SK-N-SH treated with all-trans-retinoic acid at 6 μM for 48 hours (cell line): ENCODE measurements around the gene CTNNA3.

ENCODE experiments used
- ATAC-seq: fragments of 200-7000 bp; cut with Tn5 transposase; 3 replicates; pipeline ENCODE4 v1.9.1; 2020; ENCODE audit warnings: mild to moderate bottlenecking, moderate library complexity
- ARNTL ChIP-seq: fragments of 450-650 bp; formaldehyde crosslinking; IDR thresholded peaks from 2 replicates; pipeline ENCODE4 v1.5.0; 2020; ENCODE audit warnings: low read depth, mild to moderate bottlenecking, moderate library complexity, borderline replicate concordance
- BACH2 ChIP-seq: fragments of 250-450 bp; sonication (Bioruptor Pico); IDR thresholded peaks from 2 replicates; pipeline ENCODE4 v1.9.0; 2021; ENCODE audit warnings: mild to moderate bottlenecking, borderline replicate concordance
- CREB5 ChIP-seq: fragments of 250-450 bp; sonication (Bioruptor Pico); IDR thresholded peaks from 2 replicates; pipeline ENCODE4 v1.5.1; 2020; ENCODE audit warnings: low read depth, mild to moderate bottlenecking, moderate library complexity
- CSDC2 ChIP-seq: fragments of 250-450 bp; sonication (Bioruptor Pico); IDR thresholded peaks from 2 replicates; pipeline ENCODE4 v1.5.0; 2020; ENCODE audit warnings: mild to moderate bottlenecking, moderate library complexity
- CSRNP3 ChIP-seq: fragments of 250-450 bp; sonication (Bioruptor Pico); IDR thresholded peaks from 2 replicates; pipeline ENCODE4 v1.5.1; 2021; ENCODE audit warnings: mild to moderate bottlenecking, moderate library complexity
- ESRRG ChIP-seq: fragments of 250-450 bp; sonication (Bioruptor Pico); IDR thresholded peaks from 2 replicates; pipeline ENCODE4 v1.6.1; 2021; ENCODE audit warnings: mild to moderate bottlenecking
- GLIS3 ChIP-seq: fragments of 250-450 bp; sonication (Bioruptor Pico); IDR thresholded peaks from 2 replicates; pipeline ENCODE4 v1.5.0; 2020; ENCODE audit warnings: mild to moderate bottlenecking, moderate library complexity
- ISL1 ChIP-seq: fragments of 250-450 bp; sonication (Bioruptor Pico); IDR thresholded peaks from 2 replicates; pipeline ENCODE4 v2.1.2; 2022; ENCODE audit warnings: mild to moderate bottlenecking, moderate library complexity
- OSR1 ChIP-seq: fragments of 250-450 bp; sonication (Bioruptor Pico); IDR thresholded peaks from 2 replicates; pipeline ENCODE4 v1.8.0; 2022; ENCODE audit warnings: moderate library complexity, mild to moderate bottlenecking, inconsistent platforms
- PATZ1 ChIP-seq: fragments of 250-450 bp; sonication (Bioruptor Pico); IDR thresholded peaks from 2 replicates; pipeline ENCODE4 v1.8.0; 2020; ENCODE audit warnings: mild to moderate bottlenecking, moderate library complexity, borderline replicate concordance
- POU6F1 ChIP-seq: fragments of 250-450 bp; sonication (Bioruptor Pico); IDR thresholded peaks from 2 replicates; pipeline ENCODE4 v1.8.0; 2021; ENCODE audit warnings: low read depth, mild to moderate bottlenecking, moderate library complexity, borderline replicate concordance
- PPARA ChIP-seq: fragments of 250-450 bp; sonication (Bioruptor Pico); IDR thresholded peaks from 2 replicates; pipeline ENCODE4 v1.5.0; 2020; ENCODE audit warnings: mild to moderate bottlenecking, borderline replicate concordance
- RARB ChIP-seq: fragments of 250-450 bp; sonication (Bioruptor Pico); IDR thresholded peaks from 2 replicates; pipeline ENCODE4 v1.8.0; 2021; ENCODE audit warnings: mild to moderate bottlenecking, moderate library complexity
- SNAI2 ChIP-seq: fragments of 250-450 bp; sonication (Bioruptor Pico); IDR thresholded peaks from 2 replicates; pipeline ENCODE4 v1.5.0; 2020; ENCODE audit warnings: mild to moderate bottlenecking, moderate library complexity
- TCF4 ChIP-seq: fragments of 250-450 bp; sonication (Bioruptor Pico); IDR thresholded peaks from 2 replicates; pipeline ENCODE4 v1.8.0; 2021; ENCODE audit warnings: mild to moderate bottlenecking, moderate library complexity, borderline replicate concordance
- TOX ChIP-seq: fragments of 250-450 bp; sonication (Bioruptor Pico); IDR thresholded peaks from 2 replicates; pipeline ENCODE4 v1.8.0; 2021; ENCODE audit warnings: mild to moderate bottlenecking, moderate library complexity, borderline replicate concordance
- TSHZ2 ChIP-seq: fragments of 250-450 bp; sonication (Bioruptor Pico); IDR thresholded peaks from 2 replicates; pipeline ENCODE4 v1.5.0; 2020; ENCODE audit warnings: mild to moderate bottlenecking, moderate library complexity
- ZC3H10 ChIP-seq: fragments of 250-450 bp; sonication (Bioruptor Pico); IDR thresholded peaks from 2 replicates; pipeline ENCODE4 v1.5.1; 2021; ENCODE audit warnings: mild to moderate bottlenecking, moderate library complexity
- ZFP3 ChIP-seq: fragments of 250-450 bp; sonication (Bioruptor Pico); IDR thresholded peaks from 2 replicates; pipeline ENCODE4 v1.5.0; 2020; ENCODE audit warnings: mild to moderate bottlenecking, moderate library complexity
- ZFP30 ChIP-seq: fragments of 450-650 bp; formaldehyde crosslinking; IDR thresholded peaks from 2 replicates; pipeline ENCODE4 v1.5.0; 2022; ENCODE audit warnings: mild to moderate bottlenecking, moderate library complexity
- ZNF70 ChIP-seq: fragments of 450-650 bp; formaldehyde crosslinking; IDR thresholded peaks from 2 replicates; pipeline ENCODE4 v1.5.0; 2020; ENCODE audit warnings: mild to moderate bottlenecking, moderate library complexity
- ZNF8 ChIP-seq: fragments of 450-650 bp; formaldehyde crosslinking; IDR thresholded peaks from 2 replicates; pipeline ENCODE4 v1.5.0; 2020; ENCODE audit warnings: mild to moderate bottlenecking, moderate library complexity

Gene CTNNA3

GRCh38 chr10:66925373-66925772, 770.6 kb downstream of the CTNNA3 start:
- TF ChIP-seq CSDC2: no peak
- TF ChIP-seq RARB: no peak
- no peak for TF ChIP-seq ZFP30 (CRISPR knock-in tag)
- no peak for TF ChIP-seq TCF4 (CRISPR knock-in tag)
- TF ChIP-seq ZC3H10: no peak
- TF ChIP-seq TOX (CRISPR knock-in tag): no peak
- no peak for TF ChIP-seq PATZ1 (CRISPR knock-in tag)
- TF ChIP-seq GLIS3 (CRISPR knock-in tag): no peak
- no peak for TF ChIP-seq OSR1 (CRISPR knock-in tag)
- ATAC-seq: no peak

GRCh38 chr10:66924674-66925345, 771.2 kb downstream of the CTNNA3 start:
- TF ChIP-seq CSDC2: no peak
- TF ChIP-seq BACH2: no peak
- TF ChIP-seq GLIS3 (CRISPR knock-in tag): no peak
- no peak for TF ChIP-seq OSR1 (CRISPR knock-in tag)
- no peak for TF ChIP-seq CREB5 (CRISPR knock-in tag)
- TF ChIP-seq ZNF70 (CRISPR knock-in tag): no peak
- no peak for TF ChIP-seq ESRRG (CRISPR knock-in tag)
- TF ChIP-seq TCF4 (CRISPR knock-in tag): no peak
- TF ChIP-seq ISL1 (CRISPR knock-in tag): no peak
- TF ChIP-seq TSHZ2 (CRISPR knock-in tag): no peak
- no peak for TF ChIP-seq ZNF8 (CRISPR knock-in tag)
- TF ChIP-seq PATZ1 (CRISPR knock-in tag): no peak
- TF ChIP-seq ARNTL (CRISPR knock-in tag): no peak
- no peak for TF ChIP-seq ZFP3 (CRISPR knock-in tag)
- TF ChIP-seq SNAI2 (CRISPR knock-in tag): no peak
- no peak for TF ChIP-seq RARB
- TF ChIP-seq POU6F1: no peak
- no peak for TF ChIP-seq PPARA (CRISPR knock-in tag)
- no peak for TF ChIP-seq TOX (CRISPR knock-in tag)
- no peak for ATAC-seq

GRCh38 chr10:66919248-66919647, 776.7 kb downstream of the CTNNA3 start:
- no peak for ATAC-seq

More at GRCh38 chr10:66919248-66919647, 776.7 kb downstream of the CTNNA3 start:
- TF ChIP-seq CSRNP3 (CRISPR knock-in tag): no peak
- no peak for TF ChIP-seq CSDC2
- no peak for TF ChIP-seq TCF4 (CRISPR knock-in tag)
- TF ChIP-seq ZNF8 (CRISPR knock-in tag): no peak
- TF ChIP-seq ZNF70 (CRISPR knock-in tag): no peak
- no peak for TF ChIP-seq PPARA (CRISPR knock-in tag)
- no peak for TF ChIP-seq GLIS3 (CRISPR knock-in tag)
- no peak for TF ChIP-seq TSHZ2 (CRISPR knock-in tag)
- no peak for TF ChIP-seq ZFP3 (CRISPR knock-in tag)
